ENCODE data around the gene JUN.

GRCh38 chr1:58783090-58783992 is 506 bp downstream of the JUN start:
- TF ChIP-seq POLR2A (IDR thresholded peaks at IDR 0.05; ENCODE audit: extremely low read depth, insufficient read length) (no peak), MYC (IDR thresholded peaks at IDR 0.05; ENCODE audit: low read depth, low read length) (0 out of 2 replicates have a peak, but pooled peaks have one; percentile 44)
- TF ChIP-seq, protein P1, sequence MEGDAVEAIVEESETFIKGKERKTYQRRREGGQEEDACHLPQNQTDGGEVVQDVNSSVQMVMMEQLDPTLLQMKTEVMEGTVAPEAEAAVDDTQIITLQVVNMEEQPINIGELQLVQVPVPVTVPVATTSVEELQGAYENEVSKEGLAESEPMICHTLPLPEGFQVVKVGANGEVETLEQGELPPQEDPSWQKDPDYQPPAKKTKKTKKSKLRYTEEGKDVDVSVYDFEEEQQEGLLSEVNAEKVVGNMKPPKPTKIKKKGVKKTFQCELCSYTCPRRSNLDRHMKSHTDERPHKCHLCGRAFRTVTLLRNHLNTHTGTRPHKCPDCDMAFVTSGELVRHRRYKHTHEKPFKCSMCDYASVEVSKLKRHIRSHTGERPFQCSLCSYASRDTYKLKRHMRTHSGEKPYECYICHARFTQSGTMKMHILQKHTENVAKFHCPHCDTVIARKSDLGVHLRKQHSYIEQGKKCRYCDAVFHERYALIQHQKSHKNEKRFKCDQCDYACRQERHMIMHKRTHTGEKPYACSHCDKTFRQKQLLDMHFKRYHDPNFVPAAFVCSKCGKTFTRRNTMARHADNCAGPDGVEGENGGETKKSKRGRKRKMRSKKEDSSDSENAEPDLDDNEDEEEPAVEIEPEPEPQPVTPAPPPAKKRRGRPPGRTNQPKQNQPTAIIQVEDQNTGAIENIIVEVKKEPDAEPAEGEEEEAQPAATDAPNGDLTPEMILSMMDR (IDR thresholded peaks at IDR 0.05; ENCODE audit: low read depth, low read length) = no peak
- TF ChIP-seq, protein P2, sequence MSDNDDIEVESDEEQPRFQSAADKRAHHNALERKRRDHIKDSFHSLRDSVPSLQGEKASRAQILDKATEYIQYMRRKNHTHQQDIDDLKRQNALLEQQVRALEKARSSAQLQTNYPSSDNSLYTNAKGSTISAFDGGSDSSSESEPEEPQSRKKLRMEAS (IDR thresholded peaks at IDR 0.05; ENCODE audit: low read depth, low read length) = peak; percentile 18; the same call in 1 of the 2 replicates
